SH-SY5Y (cell line): ENCODE measurements around the gene SRSF6.

Experiments used
- GATA2 ChIP-seq: IDR thresholded peaks from 2 replicates; pipeline ENCODE4 v1.6.1; 2011; ENCODE audit warnings: mild to moderate bottlenecking, low read depth, low read length
- GATA3 ChIP-seq: IDR thresholded peaks from 2 replicates; pipeline ENCODE4 v1.6.1; 2011; ENCODE audit warnings: low read depth, mild to moderate bottlenecking, low read length, moderate library complexity

- TF ChIP-seq GATA2 (no peak), GATA3 (no peak)
Observed at GRCh38 chr20:43508604-43509040, 50.9 kb downstream of the SRSF6 start.
